Stimulated activated CD4-positive, alpha-beta T cell treated with anti-CD3 and anti-CD28 coated beads, TNF-alpha, amount 100 ng/mL, for 48 hours (primary cell): ENCODE measurements around the gene TBCE.

Source experiments
- DNase-seq, 3 donors: peaks; one replicate each; pipeline ENCODE4 v3.0.0-alpha.2; 2020; ENCODE audit warnings: low read depth in 3 of 3

The TBCE gene

GRCh38 chr1:235409042-235409820, 42.0 kb downstream of the TBCE start:
- DNase-seq: no peak

- DNase-seq: no peak
Observed at GRCh38 chr1:235410467-235410866, 43.2 kb downstream of the TBCE start.

- DNase-seq: no peak
Observed at GRCh38 chr1:235411489-235412486, 44.6 kb downstream of the TBCE start.

- peak; percentile 28 to 48 (median 34) for DNase-seq
Observed at GRCh38 chr1:235415008-235415904, 48.0 kb downstream of the TBCE start.

GRCh38 chr1:235416662-235417049, 49.4 kb downstream of the TBCE start:
- no peak for DNase-seq

- DNase-seq: peak; percentile 26 to 39 (median 36)
Observed at GRCh38 chr1:235417086-235417697, 50.0 kb downstream of the TBCE start.

- no peak for DNase-seq
Observed at GRCh38 chr1:235421751-235422150, 54.5 kb downstream of the TBCE start.

GRCh38 chr1:235423214-235423652, 56.0 kb downstream of the TBCE start:
- DNase-seq: peak in 1 of 3 donors; percentile 8

GRCh38 chr1:235424092-235424491, 56.9 kb downstream of the TBCE start:
- DNase-seq: no peak

- DNase-seq: no peak
Observed at GRCh38 chr1:235425357-235425756, 58.1 kb downstream of the TBCE start.

GRCh38 chr1:235426143-235426542, 58.9 kb downstream of the TBCE start:
- DNase-seq: no peak

GRCh38 chr1:235426680-235427079, 59.5 kb downstream of the TBCE start:
- no peak for DNase-seq

GRCh38 chr1:235427447-235427846, 60.2 kb downstream of the TBCE start:
- DNase-seq: no peak

GRCh38 chr1:235429143-235429542, 61.9 kb downstream of the TBCE start:
- DNase-seq: no peak

GRCh38 chr1:235430991-235431390, 63.8 kb downstream of the TBCE start:
- DNase-seq: no peak

GRCh38 chr1:235434001-235434400, 66.8 kb downstream of the TBCE start:
- no peak for DNase-seq

GRCh38 chr1:235441159-235441685, 74.0 kb downstream of the TBCE start:
- DNase-seq: no peak

- no peak for DNase-seq
Observed at GRCh38 chr1:235442788-235443429, 75.7 kb downstream of the TBCE start.

- no peak for DNase-seq
Observed at GRCh38 chr1:235448616-235449015, 81.4 kb downstream of the TBCE start.

GRCh38 chr1:235450433-235450832, 83.2 kb downstream of the TBCE start:
- DNase-seq: no peak
